KG1 (cell line): ENCODE results near the gene ASTN2.

Experiments used
- DNase-seq: peaks from one replicate; lab custom pipeline; 2025; lab: John Stamatoyannopoulos, UW

The ASTN2 gene

DNA sequence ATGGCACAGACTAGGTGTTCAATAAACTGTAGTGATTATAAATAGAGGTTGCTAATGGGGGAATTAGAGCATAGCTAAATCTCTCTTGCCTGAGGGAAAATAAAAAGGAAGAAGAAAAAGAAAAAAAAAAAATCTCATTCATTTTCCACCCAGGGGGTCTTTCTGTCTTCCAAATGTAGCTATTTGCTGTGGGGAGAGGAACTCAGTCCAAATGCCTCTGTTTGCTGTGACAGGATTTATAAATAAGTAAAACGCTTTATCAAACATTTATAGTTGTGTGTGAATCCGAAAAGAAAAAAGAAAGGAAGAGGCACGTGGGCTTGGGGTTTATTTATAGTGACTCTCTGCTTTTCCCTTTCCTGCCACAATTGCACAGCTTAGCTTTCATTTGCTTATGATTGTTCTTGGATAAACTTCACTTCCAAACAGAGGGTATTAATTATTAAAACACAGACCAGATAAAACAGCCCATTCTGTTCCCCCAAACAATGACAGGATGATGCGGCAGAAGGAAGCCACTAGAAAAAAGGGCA lies 245.7 kb downstream of the ASTN2 start:
- DNase-seq: no peak

DNA sequence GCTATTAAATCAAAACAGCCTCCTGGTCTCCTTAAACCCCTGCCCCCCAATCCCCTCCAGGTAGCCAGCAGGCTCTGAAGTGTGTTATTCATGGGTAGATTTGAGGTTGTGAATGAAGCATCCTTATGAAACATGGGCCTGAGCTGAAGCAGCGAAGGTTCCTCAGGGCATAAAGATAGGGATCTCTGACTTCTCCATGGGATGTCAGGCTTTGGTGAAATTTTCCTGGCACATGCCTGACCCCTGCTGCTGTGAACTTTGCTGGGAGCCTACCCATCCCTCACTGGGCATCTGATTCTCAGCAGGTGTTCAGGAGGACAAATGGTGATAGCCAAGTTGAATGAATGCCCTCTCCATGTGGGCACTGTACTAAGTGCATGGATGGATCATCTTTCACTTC lies 250.3 kb downstream of the ASTN2 start:
- no peak for DNase-seq

DNA sequence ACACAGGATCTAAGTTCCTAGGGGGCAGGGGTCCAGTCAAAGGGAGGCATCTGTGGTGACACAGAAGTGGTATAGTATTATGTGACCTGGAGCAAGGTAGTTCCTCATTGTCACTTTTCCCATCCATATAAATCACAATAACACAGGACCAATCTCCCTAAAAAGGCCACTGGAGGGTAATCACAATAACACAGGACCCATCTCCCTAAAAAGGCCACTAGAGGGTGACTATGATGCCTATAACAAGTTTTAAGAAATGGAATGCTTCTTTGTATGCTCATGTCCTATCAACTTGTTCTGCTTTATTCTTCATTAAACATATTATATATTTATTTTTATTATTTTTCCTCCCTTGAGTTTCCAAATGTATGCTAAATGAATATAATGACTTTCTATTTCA lies 254.6 kb downstream of the ASTN2 start:
- DNase-seq: no peak

DNA sequence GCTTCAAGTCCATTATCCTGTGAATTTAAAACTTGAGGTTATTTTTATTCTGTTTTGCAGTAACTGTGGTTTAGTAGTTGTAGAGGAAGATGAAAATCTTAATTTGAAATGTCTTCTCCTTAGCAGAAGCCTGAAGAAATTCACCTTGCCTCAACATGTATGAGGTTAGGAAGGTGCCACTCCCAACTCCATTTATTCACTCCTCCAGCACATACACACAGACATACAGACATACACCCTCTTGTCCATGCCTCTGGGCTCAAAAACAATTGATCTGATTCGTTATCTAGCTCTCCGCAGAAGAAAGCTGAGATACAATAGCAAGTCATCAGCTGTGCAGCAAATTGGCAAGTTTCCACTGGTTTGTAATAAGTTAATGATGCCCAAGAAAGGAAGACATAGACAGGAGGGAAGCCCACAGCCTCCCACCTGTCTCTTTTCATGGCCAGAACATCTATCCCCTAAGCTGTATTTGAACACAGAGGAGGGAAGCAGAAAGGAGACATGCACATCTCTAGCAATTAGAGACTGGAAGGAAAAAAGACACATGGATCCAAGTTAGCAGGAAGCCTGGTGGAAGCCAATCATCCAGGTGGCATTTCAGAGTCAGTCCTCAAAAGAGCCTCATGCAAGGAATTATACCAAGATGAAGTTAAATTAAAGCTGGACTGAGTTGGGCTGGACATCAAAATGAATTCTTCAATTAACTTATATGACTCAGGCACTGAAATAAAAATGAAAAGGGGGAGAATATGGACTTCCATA lies 257.9 kb downstream of the ASTN2 start:
- no peak for DNase-seq

DNA sequence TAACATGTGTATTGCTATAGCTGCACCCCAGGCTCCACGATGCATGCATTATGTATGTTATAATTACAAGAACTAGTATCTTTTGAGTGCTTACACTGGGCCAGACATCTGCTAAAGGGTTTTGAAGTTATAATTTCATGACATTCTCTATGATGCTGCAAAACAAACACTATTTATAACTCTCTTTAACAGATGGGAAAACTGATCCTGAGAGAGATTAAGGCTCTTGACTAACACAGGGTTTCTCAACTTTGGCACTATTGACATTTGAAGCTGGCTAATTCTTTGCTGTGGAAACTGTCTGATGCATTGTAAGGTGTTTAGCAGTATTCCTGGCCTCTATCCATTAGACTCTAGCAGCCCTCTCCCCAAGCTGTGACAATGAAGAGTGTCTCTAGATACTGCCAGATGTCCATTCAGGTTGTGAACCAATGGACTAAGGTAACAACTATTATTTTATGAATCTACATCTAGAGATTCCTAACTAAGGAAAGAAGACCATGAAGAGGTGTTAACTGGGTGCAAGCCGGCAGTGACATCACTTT lies 258.6 kb downstream of the ASTN2 start:
- no peak for DNase-seq

DNA sequence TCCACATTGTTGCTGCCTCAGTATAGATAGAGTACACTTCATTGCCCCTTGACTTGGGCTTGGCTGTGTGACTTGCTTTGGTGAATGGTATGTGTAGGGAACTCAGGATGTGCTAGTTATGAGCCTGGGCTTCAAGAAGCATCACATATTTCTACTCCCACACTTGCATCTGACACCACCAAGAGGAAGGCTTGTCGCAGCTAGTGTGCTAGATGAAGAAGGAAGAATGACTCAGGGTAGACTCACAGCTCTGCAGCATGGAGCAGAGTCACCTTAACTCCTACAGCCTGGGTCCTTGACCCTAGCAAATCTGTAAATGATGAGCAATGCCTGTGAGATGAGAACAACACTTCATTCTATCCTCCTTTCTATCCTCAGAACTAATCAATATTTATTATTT lies 261.8 kb downstream of the ASTN2 start:
- no peak for DNase-seq

DNA sequence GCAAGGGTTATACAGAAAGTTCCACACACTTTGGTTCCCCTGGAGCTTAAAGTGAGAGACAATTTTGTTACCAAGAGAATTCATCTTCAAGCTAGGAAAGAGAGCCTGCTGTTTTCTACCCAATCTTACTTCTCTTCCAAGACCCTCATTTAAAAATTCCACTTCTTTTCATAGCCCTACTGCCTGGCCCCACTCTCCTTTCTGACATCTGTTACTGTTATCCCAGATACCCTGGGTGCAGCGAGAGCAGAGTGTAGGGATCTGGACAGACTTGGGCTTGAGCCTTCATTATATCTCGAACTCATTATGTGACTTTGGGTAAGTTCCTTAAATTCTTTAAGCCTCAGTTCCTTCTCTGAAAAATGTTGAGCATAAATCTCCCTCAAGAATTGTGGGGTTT lies 263.1 kb downstream of the ASTN2 start:
- DNase-seq: no peak

DNA sequence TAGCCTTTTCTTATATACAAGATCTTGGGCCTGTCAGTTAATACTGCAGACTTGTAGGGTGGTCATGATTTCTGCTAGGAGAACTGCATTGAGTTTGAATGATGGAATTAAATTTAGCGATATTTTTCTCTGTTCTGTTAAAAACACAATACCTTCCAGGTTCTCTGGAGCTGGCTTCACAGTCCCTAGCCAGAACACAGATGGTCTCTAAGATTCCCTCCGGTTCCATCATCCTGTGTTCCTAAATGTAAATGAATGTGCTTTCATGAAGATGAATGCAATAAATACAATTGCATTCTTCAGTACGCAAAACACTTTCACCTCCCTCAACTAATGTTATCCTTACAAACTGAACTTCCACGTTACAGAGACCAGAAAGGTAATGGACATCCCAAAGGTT lies 264.9 kb downstream of the ASTN2 start:
- no peak for DNase-seq

DNA sequence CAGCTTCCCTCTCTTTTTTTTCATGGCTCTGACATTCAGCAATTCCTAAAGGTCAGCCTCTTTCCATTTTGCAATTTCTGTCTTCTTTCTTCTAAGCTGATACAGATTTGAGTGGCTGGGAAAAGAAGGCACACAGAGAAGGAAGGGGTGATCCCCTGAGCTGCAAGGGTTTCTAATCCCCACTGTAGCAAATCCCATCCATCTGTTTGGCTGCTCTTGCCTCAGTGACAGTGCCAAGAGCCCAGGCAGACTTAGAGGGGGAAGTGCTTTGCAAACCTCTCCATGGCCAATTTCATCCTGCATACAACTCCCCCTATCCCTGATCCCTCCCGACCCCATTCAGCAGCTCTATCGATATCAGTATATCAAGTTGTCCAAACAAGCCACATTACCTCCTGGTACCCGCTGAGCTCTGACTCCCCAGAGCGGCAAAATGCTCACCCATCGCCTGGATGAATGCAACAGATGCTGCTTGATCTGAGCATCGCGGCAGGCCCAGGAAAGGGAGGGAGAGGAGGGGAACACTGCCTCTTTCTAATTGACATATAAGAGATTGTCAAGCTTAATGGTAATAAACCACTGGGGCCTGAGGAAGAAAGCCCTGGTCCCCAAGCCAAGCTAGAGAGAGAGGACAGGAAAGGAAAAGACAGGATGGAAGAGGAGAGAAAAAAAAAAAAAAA lies 268.9 kb downstream of the ASTN2 start:
- no peak for DNase-seq

DNA sequence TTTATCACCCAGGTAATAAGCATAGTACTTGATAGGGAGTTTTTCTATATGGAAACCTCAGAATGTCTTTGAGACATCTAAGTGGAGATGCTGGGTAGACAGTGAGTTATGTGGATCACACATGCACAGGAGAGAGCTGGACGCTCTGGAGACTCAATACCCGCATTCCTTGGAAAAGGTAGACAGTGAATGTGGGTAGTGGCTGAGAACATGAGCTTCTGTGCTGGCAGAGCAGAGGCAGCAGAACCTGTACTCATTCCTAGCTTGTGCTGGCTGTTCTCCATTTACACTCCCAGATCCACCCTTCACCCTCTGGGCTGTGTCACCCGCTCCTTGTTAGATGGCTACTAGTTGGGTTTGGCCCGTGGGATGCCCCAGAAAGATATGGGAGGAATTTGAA lies 269.8 kb downstream of the ASTN2 start:
- DNase-seq: no peak

DNA sequence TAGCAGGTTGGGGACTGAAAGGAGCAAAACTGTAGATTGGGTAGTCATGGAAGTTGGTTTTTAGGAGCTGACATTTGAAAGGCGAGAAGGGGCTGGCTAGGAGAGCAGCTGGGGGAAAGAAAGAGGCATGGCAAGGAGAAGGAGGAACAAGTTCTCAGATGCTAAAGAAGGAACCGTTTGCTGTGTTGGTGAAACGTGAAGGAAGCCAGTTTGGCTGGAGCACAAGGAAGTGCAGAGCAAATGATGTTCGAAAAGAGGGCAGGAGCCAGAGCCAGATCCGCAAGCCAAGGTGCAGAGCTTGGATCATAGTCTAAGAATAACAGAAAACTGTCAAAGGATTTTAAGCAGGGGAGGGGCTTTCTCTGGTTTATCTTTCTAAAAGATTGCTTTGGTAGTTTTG lies 276.6 kb downstream of the ASTN2 start:
- no peak for DNase-seq

DNA sequence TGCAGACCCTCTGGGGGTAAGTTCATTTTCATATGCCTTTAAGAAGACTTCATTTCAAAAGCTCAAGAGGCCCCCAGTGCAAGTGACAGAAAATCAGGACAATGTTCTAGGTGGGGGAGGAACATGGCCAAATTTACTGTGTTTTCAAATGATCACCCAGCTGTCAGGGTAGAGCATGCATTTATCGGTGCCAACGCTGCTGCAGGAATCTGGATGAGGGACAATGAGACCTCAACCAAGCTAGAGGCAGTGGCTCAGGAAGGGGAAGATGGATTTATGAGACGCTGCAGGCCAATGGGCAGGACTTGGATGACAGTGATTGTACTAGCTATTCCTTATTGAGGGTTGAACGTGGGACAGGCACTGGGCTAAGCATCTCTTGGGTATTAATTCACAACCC lies 278.4 kb downstream of the ASTN2 start:
- no peak for DNase-seq

DNA sequence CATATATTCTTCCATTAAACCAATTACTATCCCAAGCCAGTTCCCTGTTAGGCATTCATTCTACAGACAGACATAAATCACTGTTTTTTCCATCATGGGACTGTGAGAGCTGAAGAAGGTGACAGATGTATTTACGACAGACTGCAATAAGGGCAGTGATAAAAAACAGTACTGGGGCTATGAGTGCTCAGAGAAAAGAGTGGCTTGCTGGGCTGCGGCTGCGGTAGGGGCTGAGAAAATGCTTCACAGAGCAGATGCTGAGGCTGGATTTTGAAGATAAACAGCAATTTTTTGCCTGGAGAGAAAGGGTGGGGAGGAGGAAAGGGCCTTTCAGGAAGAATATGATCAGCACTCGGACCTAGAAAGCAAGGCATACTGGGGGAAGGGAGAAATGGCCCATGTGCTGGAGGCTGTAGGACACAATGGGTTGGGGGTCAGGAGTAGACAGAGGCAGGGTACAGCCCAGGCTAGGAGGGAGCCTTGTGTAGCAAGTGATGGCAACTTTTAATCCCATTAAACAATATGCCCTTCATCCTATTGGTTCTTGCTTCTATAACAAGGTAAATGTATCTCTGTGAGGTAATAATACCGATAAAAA lies 279.3 kb downstream of the ASTN2 start:
- DNase-seq: no peak

DNA sequence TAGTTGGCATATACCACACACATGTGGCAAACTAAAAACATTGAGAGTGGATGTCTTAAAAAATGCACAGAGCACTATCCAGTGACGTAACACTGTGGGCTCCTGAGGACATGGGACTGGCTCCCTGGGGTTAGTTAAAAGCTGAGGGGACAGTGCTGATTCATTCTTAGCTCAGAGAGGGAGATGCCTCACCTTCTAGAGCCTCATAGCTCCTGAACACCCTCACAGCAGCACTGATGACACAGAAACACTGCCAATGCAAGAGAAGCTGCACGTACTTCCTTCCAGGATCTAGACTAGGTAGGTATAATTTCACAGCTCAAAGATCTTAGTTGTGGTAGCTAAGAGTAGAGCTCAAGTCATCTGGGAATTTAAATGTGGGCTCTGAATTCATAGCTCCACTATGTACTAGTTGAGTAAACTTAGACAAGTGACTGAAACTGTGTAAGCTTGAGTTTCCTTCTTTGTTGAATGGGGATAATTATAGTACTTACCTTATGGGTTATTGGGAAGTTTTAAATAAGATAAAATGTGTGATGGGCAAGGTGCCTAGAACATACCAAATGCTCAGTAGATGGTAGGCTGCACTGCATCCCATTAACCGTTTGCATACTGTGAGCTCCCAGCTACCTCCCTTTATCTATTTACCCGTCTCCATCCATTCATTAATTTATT lies 279.9 kb downstream of the ASTN2 start:
- no peak for DNase-seq

DNA sequence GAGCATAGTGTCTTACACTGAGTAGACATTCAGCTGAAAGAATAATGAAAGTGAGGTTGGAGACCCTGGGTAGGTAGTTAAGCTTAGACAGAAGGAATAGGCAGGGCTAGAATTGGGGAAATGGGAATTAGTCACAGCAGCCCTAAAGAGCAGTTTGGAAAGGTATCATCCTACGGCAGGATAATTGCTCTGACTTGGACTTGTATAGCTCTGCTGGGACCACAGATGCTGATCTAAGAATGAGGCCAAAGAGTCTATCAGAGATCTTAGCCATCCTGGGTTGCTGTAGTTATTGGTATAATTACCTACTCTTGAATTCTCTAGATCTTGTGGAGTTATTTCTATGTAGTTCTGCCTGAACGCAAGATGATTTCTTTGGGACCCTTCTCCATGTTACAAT lies 288.0 kb downstream of the ASTN2 start:
- no peak for DNase-seq

DNA sequence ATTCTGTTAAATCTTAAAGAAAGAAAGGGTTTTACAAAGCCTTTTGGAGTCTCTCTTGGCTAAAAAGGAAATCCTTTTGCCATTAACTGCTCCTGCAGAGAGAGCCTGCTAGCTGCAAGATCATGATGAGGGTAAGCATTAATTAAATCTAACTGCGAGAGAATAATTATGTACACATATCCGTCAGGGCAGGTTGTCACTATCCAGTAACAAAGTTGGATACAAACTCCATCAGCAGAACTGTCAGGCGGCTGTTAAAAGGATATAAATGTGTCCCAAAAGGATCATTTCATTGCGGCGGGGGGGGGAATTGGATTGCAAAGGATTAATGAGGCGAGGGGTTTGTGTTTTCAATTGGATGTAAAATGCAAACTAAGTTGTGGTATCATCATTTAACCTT lies 289.3 kb downstream of the ASTN2 start:
- no peak for DNase-seq

DNA sequence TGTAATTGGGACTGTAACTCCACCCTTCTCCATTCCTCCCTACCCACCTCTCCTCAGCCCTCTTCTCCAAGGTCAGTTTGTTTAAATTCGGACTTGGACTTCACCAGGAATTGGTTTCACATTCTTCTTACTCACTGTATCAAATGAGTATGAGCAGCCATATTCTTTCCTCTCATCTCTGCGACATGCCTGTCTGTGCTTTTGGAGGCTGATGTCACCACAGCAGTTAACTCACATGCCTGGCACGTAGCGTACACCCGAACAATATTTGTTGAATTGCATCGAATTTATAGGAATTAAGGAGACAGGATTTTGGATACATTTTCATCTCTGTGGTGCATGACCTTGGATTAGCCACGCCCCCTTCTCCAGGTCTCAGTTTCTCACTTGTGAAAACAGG lies 291.1 kb downstream of the ASTN2 start:
- no peak for DNase-seq

DNA sequence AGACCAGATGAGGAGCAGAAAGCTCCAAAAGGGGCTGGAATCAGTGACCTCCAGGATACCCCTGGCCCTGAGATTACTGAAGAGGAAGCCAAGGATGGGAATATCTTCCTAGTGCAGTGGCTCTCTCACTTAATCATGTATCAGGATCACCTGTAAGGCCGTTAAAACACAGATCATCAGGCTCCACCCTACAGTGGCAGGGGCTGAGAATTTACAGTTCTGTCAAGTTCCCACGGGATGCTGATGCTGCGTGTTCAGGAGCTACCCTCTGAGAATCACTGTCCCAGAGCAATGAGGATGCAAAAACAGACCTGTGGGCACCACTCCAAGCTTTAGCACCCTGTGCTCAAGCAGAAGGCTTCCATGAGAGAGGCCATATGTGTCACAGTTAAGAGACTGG lies 291.9 kb downstream of the ASTN2 start:
- DNase-seq: no peak

DNA sequence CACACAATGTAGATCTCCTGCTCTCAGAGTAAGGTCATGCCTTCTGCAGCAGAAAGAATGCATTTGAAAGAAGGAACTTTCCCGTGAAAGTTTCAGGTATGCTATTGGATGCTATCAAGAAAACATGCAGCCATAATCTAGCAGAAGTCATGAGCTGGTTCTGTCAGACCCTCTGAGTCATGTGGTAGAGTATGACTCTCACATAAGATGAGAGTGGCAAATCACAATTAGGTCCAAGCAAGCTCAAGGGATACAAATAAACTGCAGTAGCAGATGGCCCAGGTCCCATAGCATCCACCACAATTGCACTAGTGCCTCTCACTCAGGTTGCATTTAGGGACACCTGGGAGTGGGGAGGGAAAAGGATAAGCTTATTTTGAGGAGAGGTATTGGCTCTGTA lies 292.8 kb downstream of the ASTN2 start:
- DNase-seq: no peak

DNA sequence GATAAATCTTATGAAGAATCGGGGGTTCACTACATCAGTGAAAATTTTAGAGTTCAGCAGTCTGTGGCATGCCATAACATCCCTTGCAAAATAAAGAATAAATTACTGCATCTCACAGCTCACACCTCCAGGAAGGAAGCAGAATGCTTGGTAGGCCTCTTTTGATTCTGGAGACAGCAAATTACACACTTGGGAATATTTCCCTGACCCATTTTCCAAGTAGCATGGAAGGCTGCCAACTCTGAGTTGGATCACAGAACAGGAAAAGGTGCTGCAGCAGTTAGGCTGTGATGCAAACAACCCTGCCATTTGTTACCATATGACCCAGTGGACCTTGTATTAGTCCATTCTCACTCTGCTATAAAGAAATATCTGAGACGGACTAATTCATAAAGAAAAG lies 293.5 kb downstream of the ASTN2 start:
- no peak for DNase-seq

DNA sequence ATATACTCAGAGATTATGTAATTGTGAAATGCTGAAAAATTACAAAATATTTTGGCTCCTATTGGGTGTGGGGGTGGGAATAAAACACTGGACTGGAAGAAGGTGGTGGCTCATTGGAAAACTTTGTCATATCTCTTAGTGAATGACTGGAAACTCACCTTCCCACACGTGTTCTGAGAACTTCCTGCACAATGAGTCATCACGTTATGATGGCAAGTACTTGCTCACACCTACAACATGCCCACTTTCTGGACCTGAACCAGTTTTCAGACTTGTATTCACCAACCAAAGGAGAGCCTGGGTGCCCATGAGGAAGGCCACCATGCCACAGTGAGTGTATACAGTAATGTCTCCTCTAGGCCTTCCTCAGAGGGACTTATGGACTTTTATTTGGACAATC lies 294.8 kb downstream of the ASTN2 start:
- DNase-seq: no peak

DNA sequence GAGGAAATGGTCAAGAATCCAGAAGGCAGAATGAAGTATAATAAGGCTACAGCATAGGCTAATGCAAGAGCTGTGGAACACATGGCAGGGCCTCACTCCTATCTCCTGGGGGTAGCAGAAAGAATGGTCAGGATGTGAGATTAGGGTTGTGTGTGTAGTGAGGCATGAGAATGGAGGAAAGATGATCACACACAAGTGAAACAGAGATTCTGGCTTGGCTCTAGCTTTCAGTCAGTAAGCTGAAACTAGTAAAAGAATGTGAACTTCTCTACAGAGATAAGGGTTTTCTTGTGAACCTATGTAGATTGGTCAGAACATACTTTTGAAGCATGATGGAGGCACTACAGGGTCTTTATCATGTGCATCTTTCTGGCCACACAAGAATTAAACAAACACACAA lies 298.8 kb downstream of the ASTN2 start:
- no peak for DNase-seq
